ENCODE measurements around the gene MAP2.
A peak's percentile ranks its signal among the peaks of the same experiment; 100 is the strongest.

Gene MAP2

GRCh38 chr2:209523041-209523740 lies 99.3 kb downstream of the MAP2 start:
- Mint-ChIP-seq H3K36me3 (no peaks in the 10 kb centered on the region), H3K4me1 (ENCODE audit: low read depth) (peaks cover 23% of the 10 kb centered on the region), H3K4me3 (no peak overlapping the region), H3K27me3 (no peaks in the 10 kb centered on the region), H3K9me3 (ENCODE audit: low read depth) (no peaks in the 10 kb centered on the region), H3K27ac (no peak overlapping the region)

- H3K27me3 Mint-ChIP-seq: no peaks in the 10 kb centered on the region
- H3K36me3 Mint-ChIP-seq: no peaks in the 10 kb centered on the region
- H3K4me3 Mint-ChIP-seq: no peak overlapping the region
- peaks cover 23% of the 10 kb centered on the region for H3K4me1 Mint-ChIP-seq (ENCODE audit: low read depth)
- no peaks in the 10 kb centered on the region for H3K9me3 Mint-ChIP-seq (ENCODE audit: low read depth)
- H3K27ac Mint-ChIP-seq: no peak overlapping the region
These were observed 100.0 kb downstream of the MAP2 start for GRCh38 chr2:209523867-209524266.

- Mint-ChIP-seq H3K9me3 (ENCODE audit: low read depth) (no peaks in the 10 kb centered on the region), H3K36me3 (no peaks in the 10 kb centered on the region), H3K27me3 (no peaks in the 10 kb centered on the region), H3K4me3 (no peak overlapping the region), H3K27ac (no peak overlapping the region), H3K4me1 (ENCODE audit: low read depth) (peaks cover 23% of the 10 kb centered on the region)
These were observed 101.5 kb downstream of the MAP2 start for GRCh38 chr2:209525331-209525730.

- Mint-ChIP-seq H3K36me3 (no peaks in the 10 kb centered on the region), H3K27ac (no peak overlapping the region), H3K9me3 (ENCODE audit: low read depth) (no peaks in the 10 kb centered on the region), H3K27me3 (no peaks in the 10 kb centered on the region), H3K4me1 (ENCODE audit: low read depth) (peaks cover 23% of the 10 kb centered on the region), H3K4me3 (peak overlapping the region; percentile 51)
These were observed 102.0 kb downstream of the MAP2 start for GRCh38 chr2:209525834-209526281.

GRCh38 chr2:209526561-209526960 lies 102.7 kb downstream of the MAP2 start:
- Mint-ChIP-seq H3K27me3 (no peaks in the 10 kb centered on the region), H3K4me1 (ENCODE audit: low read depth) (peaks cover 23% of the 10 kb centered on the region), H3K36me3 (no peaks in the 10 kb centered on the region), H3K9me3 (ENCODE audit: low read depth) (no peaks in the 10 kb centered on the region), H3K27ac (no peak overlapping the region), H3K4me3 (peak overlapping the region; percentile 54)

- Mint-ChIP-seq H3K36me3 (no peaks in the 10 kb centered on the region), H3K27ac (no peak overlapping the region), H3K4me3 (no peak overlapping the region), H3K27me3 (peaks cover 3% of the 10 kb centered on the region), H3K9me3 (ENCODE audit: low read depth) (no peaks in the 10 kb centered on the region), H3K4me1 (ENCODE audit: low read depth) (peaks cover 23% of the 10 kb centered on the region)
These were observed 105.7 kb downstream of the MAP2 start for GRCh38 chr2:209529579-209529978.

DNA sequence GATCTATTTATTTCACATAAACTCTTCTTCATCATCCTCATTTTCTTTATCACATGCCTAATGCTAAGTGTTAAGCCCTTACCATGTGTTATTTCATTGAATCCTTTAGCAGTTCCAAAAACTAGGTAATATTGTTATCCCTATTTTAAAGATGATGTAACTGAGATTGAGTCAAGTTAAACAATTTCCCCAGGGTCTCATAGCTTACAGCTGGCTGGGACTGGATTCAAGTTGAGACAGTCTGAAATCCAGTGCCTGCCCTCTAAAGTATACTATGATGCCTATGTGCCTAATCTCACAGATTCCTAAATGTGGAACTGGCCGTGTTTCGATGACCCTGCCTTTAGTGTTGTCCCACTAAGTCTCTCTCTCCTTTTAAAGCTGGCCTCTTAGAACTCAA lies 108.5 kb downstream of the MAP2 start:
- H3K36me3 Mint-ChIP-seq: no peaks in the 10 kb centered on the region
- peaks cover 4% of the 10 kb centered on the region for H3K4me1 Mint-ChIP-seq (ENCODE audit: low read depth)
- no peak overlapping the region for H3K27ac Mint-ChIP-seq
- H3K4me3 Mint-ChIP-seq: no peak overlapping the region
- H3K9me3 Mint-ChIP-seq (ENCODE audit: low read depth): no peaks in the 10 kb centered on the region
- H3K27me3 Mint-ChIP-seq: peaks cover 3% of the 10 kb centered on the region

DNA sequence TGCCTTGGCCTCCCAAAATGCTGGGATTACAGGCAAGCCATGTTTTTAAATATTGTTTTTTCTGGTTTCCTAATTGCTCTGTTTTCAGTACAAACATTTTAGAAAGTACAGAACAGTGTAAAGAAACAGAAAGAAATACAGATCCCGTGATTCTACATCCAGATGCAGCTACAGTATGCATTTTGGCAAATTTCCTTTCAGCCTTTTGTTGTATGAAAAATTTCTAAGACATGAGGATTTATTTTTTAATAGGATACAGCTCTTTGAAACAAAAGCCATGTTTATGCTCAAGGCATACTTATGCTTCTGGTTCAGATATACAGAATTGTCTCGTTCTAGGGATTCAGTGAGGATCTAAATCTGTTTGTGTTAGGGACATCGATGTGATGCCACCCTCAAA lies 109.5 kb downstream of the MAP2 start:
- peaks cover 3% of the 10 kb centered on the region for H3K27me3 Mint-ChIP-seq
- no peak overlapping the region for H3K4me3 Mint-ChIP-seq
- no peaks in the 10 kb centered on the region for H3K36me3 Mint-ChIP-seq
- no peaks in the 10 kb centered on the region for H3K9me3 Mint-ChIP-seq (ENCODE audit: low read depth)
- no peak overlapping the region for H3K27ac Mint-ChIP-seq
- H3K4me1 Mint-ChIP-seq (ENCODE audit: low read depth): no peaks in the 10 kb centered on the region

- H3K27ac Mint-ChIP-seq: no peak overlapping the region
- no peaks in the 10 kb centered on the region for H3K36me3 Mint-ChIP-seq
- no peaks in the 10 kb centered on the region for H3K4me1 Mint-ChIP-seq (ENCODE audit: low read depth)
- no peak overlapping the region for H3K4me3 Mint-ChIP-seq
- H3K27me3 Mint-ChIP-seq: peaks cover 3% of the 10 kb centered on the region
- H3K9me3 Mint-ChIP-seq (ENCODE audit: low read depth): no peaks in the 10 kb centered on the region
These were observed 110.4 kb downstream of the MAP2 start for GRCh38 chr2:209534228-209534627.

DNA sequence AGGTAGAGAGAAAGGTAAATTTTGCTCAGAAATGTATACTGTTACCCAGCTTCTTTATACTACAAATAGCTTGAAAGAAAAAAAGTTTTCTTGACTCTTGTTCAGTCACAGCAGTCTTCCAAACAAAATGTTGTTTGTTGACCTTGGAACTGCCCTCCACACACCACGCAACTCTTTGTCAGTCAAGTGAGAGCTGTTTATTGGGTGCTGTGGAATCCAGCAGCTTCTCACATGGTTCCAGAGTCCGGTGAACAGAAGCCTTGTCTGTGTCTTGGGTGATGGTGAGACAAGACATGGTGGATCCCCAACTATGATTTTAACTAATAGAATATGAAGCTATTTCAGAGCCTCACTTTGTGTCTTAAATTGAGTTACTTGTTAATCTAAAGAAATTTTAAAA lies 112.5 kb downstream of the MAP2 start:
- Mint-ChIP-seq H3K9me3 (ENCODE audit: low read depth) (peaks cover 1% of the 10 kb centered on the region), H3K36me3 (no peaks in the 10 kb centered on the region), H3K4me3 (no peak overlapping the region), H3K27me3 (peaks cover 3% of the 10 kb centered on the region), H3K4me1 (ENCODE audit: low read depth) (no peaks in the 10 kb centered on the region), H3K27ac (no peak overlapping the region)

DNA sequence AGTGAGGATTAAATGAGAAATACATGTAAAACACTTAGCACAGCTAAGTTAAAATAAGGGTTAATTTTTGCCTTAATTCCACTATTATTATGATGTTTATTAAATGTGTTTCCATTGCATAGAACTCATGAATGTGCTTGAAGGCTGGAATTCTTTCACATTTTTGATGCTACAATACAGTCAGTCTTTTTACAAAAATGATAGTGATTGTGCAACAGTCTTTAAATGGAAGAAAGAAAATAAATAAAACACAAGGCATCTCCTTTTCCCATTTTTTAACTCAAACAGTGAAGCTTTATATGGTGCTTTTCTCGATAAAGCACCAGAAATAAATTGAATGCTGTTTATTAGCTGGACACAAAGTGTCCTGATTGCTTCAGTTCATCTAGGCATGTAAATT lies 123.9 kb downstream of the MAP2 start:
- Mint-ChIP-seq H3K4me3 (no peak overlapping the region), H3K27me3 (no peaks in the 10 kb centered on the region), H3K36me3 (no peaks in the 10 kb centered on the region), H3K4me1 (ENCODE audit: low read depth) (no peaks in the 10 kb centered on the region), H3K9me3 (ENCODE audit: low read depth) (no peaks in the 10 kb centered on the region), H3K27ac (no peak overlapping the region)

DNA sequence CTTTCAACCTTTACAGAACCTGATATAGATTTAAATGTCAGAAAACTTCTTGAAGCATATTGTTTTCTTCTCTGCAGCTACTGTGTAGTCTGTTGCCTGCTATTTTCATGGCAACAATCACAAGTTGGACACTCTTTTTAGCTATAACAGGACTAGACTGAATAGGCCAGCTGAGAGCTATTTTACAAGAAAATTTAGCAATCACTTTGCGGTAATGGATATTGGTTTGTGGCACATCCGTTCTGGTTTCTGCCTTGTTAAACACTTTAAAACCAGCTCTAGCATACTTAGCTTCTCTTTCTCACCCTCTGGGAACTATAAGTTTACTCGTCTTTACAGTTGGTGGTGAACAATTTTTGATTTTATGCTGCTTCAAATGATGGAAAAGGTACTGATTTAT lies 125.7 kb downstream of the MAP2 start:
- no peaks in the 10 kb centered on the region for H3K9me3 Mint-ChIP-seq (ENCODE audit: low read depth)

DNA sequence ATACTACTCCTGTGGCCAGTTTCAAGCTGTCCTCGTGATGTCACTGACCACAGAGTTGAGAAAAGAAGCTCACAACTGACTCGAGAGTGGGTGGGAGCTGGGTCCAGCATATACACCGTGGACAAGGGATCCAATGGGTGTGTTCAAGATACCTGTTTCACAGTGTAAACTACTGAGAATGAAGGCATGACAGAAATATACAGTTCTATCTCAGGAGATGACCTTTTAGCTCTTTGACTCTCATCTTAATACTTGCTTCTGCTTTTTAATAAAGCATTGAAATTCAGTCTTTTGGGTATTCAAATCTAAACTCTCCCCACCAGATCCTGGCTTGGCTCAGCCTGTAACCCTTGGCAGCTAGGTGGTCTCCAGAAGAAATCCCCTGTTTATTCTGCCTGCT lies 130.1 kb downstream of the MAP2 start:
- no peaks in the 10 kb centered on the region for H3K4me1 Mint-ChIP-seq (ENCODE audit: low read depth)
- no peaks in the 10 kb centered on the region for H3K9me3 Mint-ChIP-seq (ENCODE audit: low read depth)
- H3K27me3 Mint-ChIP-seq: no peaks in the 10 kb centered on the region
- no peaks in the 10 kb centered on the region for H3K36me3 Mint-ChIP-seq
- no peak overlapping the region for H3K4me3 Mint-ChIP-seq
- H3K27ac Mint-ChIP-seq: no peak overlapping the region

More for the DNA sequence above, 125.7 kb downstream of the MAP2 start:
- Mint-ChIP-seq H3K27me3 (no peaks in the 10 kb centered on the region), H3K4me3 (no peak overlapping the region), H3K36me3 (no peaks in the 10 kb centered on the region), H3K27ac (no peak overlapping the region), H3K4me1 (ENCODE audit: low read depth) (no peaks in the 10 kb centered on the region)

DNA sequence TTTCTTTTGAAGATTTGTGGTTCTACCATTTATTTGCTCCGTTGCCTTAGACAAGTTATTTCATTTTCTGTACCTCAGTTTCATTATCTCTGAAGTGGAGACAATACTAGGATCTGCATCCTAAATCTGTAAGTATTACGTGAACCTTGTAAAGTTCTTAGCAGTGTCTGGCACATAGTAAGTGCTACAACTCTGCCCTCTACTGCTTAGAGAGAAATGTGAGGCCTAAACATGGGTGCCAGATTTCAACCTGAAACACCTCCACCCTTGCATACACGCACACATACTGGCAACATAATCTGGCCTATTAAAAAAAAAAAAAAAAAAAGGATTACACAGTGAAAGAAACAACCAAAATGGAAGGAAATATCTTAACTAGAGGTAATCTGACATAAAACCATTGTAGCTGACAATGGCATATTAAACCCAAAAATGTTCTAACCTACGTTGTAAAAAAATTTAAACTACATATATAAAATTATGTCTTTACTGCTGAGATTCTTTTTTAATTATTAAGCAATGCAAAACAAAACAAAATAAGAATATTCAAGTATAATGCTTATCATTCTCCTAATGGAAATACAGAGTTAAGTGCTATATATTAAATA lies 132.6 kb downstream of the MAP2 start:
- no peak overlapping the region for H3K4me3 Mint-ChIP-seq
- H3K36me3 Mint-ChIP-seq: no peaks in the 10 kb centered on the region
- H3K9me3 Mint-ChIP-seq (ENCODE audit: low read depth): no peaks in the 10 kb centered on the region
- H3K27ac Mint-ChIP-seq: no peak overlapping the region
- H3K4me1 Mint-ChIP-seq (ENCODE audit: low read depth): no peaks in the 10 kb centered on the region
- no peaks in the 10 kb centered on the region for H3K27me3 Mint-ChIP-seq

DNA sequence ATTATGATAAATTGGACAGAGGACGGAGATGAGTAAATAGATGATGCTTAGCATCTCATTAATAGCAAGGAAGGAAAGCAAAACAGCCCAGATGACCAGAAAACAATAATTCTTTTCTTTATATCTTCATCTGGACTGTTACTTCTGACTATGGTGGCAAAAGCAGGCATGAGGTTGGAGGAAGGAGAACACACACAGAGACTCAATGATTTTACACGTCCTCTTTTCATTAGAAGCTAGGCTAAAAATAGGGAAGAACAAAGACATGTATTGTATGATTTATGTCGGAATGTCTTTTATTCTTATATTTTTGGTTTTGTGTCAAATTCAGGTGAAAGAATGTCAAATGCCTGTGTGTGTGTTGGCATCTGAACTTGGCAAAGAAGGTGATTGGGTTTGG lies 137.1 kb downstream of the MAP2 start:
- Mint-ChIP-seq H3K4me1 (ENCODE audit: low read depth) (no peaks in the 10 kb centered on the region), H3K27ac (no peak overlapping the region), H3K4me3 (no peak overlapping the region), H3K9me3 (ENCODE audit: low read depth) (no peaks in the 10 kb centered on the region), H3K36me3 (no peaks in the 10 kb centered on the region), H3K27me3 (no peaks in the 10 kb centered on the region)

GRCh38 chr2:209563453-209563852 lies 139.6 kb downstream of the MAP2 start:
- Mint-ChIP-seq H3K4me1 (ENCODE audit: low read depth) (no peaks in the 10 kb centered on the region), H3K27me3 (no peaks in the 10 kb centered on the region), H3K27ac (no peak overlapping the region), H3K9me3 (ENCODE audit: low read depth) (no peaks in the 10 kb centered on the region), H3K4me3 (no peak overlapping the region), H3K36me3 (no peaks in the 10 kb centered on the region)
